Measurements from ENCODE around the gene TOM1L2.

The TOM1L2 gene

DNA sequence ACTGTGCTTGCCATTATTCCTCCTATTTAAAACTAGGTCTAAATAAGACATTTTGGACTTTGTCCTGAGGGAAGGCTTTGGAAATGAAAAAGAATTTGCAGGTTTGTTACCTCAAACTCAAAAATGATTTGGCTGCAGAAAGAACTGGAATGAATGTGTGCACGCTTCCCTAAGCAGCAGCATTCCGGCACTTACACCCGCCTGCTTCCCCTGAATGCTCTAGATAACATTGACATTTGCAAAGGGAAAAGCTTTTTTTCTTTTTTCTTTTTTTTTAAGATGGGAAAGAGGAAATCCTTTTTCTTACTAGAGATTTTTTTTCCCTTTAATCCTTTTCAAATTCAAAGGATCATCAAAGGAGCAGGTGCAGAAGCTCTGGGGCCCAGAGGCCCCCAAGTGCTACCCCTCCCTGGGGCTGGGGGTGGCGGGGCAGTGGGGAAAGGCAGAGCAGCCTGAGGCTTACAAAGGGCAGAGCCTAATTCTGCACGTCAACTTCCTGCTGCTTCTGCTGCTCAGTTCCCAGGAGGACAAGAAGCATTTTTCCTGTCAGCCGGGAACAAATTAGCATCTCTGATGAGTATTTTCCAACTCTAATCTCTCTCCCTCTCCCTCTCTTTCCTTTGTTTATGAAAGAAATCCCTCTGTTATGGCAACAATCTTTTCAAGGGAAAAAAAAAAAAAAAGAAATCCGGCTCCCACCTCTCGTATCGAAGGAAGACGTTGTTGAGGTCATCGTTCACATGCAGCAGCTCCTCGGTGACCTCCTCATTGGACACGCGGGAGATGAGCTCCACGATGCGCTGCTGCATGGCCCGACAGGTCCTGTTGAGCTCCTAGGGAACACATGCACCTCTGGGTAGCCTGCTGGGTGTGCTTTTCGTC, 103.3 kb downstream of the TOM1L2 start:
- DNase-seq: no peak

DNA sequence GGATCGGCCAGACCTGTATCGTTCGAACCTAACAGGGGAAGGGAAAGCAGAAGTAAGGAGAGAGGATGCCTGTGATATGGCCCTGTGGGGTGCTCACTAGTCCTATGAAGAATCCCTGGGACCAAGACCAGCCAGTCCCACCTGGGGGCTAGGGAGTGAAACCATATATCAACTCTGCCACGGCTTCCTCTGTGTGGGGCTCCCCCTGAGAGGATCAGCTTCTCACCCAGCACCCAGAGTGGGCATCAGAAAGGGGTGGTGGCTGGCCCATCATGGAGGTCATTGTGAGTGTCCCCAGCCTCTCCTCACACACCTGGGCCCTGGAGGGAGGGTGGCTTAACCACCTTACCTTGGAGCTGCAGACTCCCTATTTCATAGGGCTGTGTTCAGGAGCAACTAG, 105.3 kb downstream of the TOM1L2 start:
- DNase-seq: no peak

DNA sequence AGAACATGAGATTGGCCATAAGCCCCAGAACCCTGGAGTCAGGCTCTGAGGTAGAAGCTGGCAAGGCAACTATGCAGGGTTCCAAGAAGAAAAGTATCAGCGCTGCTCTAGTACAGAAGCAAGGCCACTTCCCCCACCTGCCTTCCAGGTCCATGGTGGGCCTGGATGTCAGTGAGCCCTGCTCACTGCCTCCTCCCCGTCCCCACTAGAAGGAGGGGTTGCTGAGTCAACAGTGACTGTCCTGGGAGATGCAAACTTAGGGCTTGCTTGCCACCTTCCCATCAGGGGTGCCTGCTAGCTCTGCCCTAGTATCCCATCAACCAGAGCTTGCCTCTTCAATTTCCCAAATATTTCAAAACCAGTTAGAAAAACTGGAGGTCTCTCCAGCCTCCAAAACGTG, 105.8 kb downstream of the TOM1L2 start:
- no peak for DNase-seq

DNA sequence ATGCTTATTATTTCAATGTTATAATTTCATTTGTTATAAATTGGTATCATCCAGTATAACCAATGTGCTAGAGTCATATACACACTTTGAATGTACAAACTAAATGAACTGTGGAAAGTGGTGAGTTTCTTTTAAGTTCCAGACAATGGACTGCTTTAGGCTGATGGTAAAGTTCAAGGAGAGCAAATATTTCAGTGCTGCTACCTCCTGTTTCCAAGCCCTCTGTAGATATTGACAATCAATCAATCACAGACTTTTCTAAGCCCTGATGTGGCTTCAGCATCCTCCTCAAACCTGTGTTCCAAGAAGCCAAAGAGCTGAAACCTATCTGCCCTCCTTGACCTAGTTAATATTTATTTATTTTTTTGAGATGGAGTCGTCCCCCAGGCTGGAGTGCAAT, 107.2 kb downstream of the TOM1L2 start:
- DNase-seq: no peak

GRCh38 chr17:17860766-17861107, 111.5 kb downstream of the TOM1L2 start:
- no peak for DNase-seq

GRCh38 chr17:17859909-17860765, 112.1 kb downstream of the TOM1L2 start:
- DNase-seq: peak; percentile 68

DNA sequence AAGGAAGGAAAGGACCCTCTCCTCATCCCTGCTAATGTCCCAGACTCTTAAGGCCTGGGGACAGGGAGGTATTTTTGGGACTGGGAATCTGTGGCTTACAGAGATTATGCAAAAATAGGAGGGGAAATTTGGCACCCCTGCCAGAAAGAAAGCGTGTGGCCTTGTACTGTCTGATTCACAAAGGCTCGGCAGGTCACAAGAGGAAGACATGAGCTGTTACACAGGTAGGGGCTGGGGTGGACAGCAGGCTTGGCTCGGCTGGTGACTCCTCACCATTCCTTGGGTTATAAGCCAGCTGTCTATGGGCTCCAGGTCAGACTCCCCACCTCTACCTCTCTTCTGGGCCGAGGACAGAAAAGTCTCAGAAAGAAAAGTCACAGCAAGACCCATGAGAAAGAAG, 114.7 kb downstream of the TOM1L2 start:
- no peak for DNase-seq

GRCh38 chr17:17856386-17856785, 115.8 kb downstream of the TOM1L2 start:
- DNase-seq: no peak

GRCh38 chr17:17855976-17856375, 116.2 kb downstream of the TOM1L2 start:
- no peak for DNase-seq

DNA sequence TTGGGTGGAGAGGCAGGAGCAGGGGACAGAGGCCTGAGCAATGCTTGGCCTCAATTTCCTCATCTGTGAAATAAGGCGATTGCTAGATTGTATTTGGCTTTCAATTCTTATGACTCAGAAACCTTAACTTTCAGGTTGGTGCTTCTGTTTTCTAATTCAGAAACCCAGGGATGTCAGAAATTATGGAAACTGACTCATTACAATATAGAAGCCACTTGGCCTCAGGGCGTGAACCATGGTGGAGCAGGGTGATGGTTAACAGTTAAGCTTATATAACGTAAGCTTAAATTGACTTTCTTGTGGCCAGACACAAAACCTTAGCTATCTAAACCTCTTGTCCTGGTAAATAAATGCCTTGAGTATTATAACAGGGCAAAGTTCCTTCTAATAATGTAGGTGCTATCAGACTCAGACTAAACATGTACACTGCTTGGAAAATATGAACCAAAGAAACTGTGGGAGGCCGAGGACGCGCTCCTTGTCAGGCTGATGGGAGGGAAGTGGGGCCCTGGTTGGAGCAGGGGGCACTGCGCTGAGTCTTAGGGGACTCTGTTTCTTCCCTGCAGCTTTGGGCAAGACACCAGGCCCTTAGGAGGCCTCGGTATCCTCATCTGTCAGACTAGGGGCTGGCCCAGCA, 118.3 kb downstream of the TOM1L2 start:
- no peak for DNase-seq

DNA sequence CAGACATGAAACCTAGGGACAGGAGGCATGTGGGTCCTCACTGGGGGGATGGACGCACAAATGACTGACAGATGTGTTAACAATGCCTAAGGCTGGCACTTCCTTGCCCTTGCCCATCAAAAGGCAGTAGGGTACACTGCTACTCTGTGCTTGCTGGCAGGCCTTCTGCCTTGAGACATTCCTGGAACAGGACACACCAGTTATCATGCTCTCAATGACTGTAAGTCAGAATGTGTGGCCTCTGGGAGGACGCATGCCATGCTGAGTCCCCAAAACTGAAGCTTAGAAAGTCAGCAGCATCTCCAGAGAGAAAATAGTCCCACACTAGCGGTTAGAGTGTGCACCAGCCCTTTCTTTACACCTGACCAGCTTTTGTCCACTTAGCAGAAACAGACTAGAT, 119.3 kb downstream of the TOM1L2 start:
- DNase-seq: no peak

DNA sequence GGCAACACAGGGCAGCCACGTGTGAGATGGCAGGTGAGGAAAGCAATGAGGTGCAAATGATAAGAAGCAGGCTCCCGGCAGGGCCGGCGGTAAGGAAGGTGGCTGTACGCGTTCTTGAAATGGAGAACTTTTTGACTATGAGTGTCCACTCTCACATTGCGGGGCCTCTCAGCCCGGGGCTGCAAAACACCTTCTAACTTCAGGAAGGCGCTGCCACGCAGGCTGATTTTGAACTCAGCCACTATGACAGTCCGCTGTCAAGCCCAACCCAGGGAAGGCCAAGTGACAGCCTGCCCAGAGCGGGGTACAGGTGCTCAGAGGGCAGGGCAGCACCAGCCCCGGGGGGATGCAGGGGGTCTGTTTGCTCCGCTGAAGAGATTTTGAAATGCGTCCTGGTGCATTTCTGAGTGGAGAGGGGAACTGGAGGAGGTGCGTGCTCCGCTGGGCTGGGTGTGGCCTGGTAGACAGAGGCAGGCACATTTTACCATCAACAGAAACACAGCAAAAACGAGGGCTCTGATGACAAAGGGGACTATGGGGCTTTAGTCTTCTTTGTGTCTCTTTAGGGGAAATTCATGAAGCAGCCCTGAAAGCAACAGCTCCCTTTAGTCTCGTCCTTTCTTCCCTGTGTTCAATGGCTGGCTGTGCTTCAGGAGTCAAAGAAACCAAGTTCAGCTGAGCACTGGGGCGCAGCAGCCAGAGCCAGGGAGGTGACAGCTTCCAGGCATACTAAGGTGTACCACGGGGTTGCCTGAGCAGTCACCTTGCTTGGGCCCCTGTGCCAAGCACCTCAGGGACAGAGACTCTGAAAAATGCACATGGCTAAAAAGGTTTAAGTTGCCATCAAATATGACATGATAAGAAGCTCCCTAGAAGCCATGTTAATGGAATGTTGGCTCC, 120.8 kb downstream of the TOM1L2 start:
- DNase-seq: no peak

DNA sequence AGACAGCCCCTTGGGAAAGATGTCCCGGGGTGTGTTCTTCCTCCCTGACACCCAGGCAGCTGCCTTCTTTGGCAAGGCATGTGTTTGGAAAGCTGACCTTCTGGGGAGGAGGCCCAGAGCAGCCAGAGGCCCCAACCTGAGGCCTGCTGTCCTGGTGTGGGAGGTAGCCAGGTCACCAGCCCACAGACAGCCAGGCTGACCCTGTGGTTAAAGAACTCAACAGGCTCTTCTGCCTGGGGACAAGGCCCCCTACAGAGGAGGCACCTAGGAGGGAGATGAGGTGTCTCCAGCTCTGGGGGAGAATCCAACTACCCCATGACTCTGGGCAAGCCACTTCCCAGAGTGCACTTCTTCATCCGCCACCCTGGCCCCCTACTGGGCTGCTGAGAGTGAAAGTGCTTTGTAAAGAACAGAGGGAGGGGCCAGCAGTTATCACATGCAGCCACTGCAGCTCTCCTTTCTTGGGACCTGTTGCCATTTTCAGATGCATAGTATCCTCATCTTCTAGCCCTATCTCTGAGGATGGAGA, 122.3 kb downstream of the TOM1L2 start:
- peak; percentile 54 for DNase-seq

DNA sequence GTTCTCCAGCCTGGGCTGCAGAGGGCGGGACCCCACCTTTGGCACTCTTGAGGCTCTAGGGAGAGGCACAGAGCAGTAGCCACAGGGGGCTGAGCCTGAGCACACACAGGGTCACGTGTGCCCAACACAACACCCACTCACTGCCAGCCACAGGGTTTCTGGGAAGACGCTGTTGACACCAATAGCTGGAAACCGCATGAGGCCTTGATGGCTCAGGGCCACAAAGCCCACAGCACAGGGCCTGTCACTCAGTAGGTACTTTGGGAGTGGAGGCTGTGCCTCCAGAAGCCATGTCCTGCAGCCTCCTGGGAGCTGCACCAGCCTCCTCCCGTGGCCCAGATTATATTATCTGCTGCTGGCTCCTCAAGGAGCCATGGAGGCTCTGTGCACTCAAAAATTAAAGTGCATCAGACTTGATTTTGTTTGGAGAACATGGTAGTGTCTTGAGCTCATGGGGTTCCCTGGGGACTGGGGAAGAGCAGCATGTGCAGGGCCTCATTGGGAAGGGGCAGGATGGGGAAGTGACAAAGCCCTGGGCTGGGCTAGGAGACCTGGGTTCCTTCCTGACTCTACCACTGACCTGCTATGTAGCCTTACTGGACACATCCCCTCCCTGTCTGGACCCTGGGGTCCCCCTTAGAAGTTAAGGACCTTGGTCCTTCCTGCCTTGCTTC, 122.9 kb downstream of the TOM1L2 start:
- DNase-seq: peak; percentile 77

GRCh38 chr17:17848311-17849082, 123.7 kb downstream of the TOM1L2 start:
- no peak for DNase-seq

DNA sequence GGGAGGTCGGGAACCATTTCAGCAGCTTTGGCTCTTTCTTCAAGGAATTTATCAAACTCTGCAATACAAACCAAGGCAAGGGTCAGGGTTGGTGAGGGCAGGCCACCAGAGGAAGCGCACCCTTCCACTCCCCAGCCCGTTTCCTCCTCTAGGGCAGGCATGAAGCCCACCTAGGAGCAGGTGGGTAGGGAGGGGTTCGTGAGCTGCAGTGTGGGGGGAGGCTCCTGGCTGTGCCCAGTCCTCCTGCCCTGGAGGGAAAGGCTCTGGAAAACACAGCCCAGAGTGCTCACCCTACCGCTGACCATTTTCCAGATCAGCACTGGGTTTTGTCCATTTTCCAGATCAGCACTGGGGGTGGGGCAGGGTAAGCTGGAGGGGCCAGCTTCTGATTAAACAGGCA, 124.5 kb downstream of the TOM1L2 start:
- DNase-seq: no peak

- no peak for DNase-seq
Observed at GRCh38 chr17:17847118-17847689, 125.0 kb downstream of the TOM1L2 start.

DNA sequence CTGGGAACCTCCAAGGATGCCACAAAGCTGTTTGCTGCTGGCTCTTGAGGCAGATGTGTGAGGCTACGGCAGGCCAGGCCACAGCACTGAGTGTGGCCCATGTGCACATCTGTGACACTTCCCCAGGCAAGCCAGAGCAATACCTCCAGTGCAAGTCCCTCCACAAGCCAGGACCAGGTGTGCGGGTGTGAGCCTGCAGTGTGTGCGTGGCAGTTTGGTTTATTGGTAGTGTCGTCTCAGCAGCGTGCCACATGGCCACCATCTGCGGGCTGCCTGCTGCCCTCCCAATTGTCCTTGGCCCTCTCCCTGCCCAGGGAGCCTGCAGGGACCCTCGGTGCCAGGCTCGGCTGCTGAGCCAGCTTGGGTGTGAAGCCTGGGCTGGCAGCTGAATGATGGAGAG, 125.6 kb downstream of the TOM1L2 start:
- DNase-seq: no peak

- no peak for DNase-seq
Observed at GRCh38 chr17:17846003-17846402, 126.2 kb downstream of the TOM1L2 start.

- DNase-seq: no peak
Observed at GRCh38 chr17:17845046-17845775, 127.0 kb downstream of the TOM1L2 start.

Measured in stimulated activated CD4-positive, alpha-beta T cell treated with anti-CD3 and anti-CD28 coated beads, Interleukin-4, amount 100 ng/mL, for 1 hour (primary cell).